Vagina (tissue), 2 donors: ENCODE data around the gene BBIP1.

ENCODE experiments used
- POLR2A ChIP-seq, 2 donors: fragments of 450-650 bp; IDR thresholded peaks; one replicate each; pipeline ENCODE4 v1.6.1; 2017; ENCODE audit warnings: antibody characterized with exemption in 2 of 2, mild to moderate bottlenecking in 2 of 2, moderate library complexity in 2 of 2
- TF ChIP-seq, protein P1 (sequence below), 3 experiments: fragments of 450-650 bp in 2 of 3; fragments of 200-600 bp in 1 of 3; sonication (generic) in 1 of 3; IDR thresholded peaks; one replicate each; pipeline ENCODE4 v1.5.1; 2017 to 2019; ENCODE audit warnings: antibody characterized with exemption in 3 of 3, mild to moderate bottlenecking in 2 of 3, moderate library complexity in 2 of 3

DNA sequence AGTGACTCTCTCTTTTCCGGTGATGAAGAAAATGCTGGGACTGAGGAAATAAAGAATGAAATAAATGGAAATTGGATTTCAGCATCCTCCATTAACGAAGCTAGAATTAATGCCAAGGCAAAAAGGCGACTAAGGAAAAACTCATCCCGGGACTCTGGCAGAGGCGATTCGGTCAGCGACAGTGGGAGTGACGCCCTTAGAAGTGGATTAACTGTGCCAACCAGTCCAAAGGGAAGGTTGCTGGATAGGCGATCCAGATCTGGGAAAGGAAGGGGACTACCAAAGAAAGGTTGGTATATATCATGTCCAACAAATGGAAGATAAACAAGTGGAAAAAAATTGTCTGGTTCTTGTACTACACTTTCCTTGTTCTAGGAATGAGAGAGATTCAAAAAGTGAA is 37.7 kb downstream of the BBIP1 start:
- no peak for TF ChIP-seq POLR2A (IDR thresholded peaks at IDR 0.05)
- TF ChIP-seq, protein P1, sequence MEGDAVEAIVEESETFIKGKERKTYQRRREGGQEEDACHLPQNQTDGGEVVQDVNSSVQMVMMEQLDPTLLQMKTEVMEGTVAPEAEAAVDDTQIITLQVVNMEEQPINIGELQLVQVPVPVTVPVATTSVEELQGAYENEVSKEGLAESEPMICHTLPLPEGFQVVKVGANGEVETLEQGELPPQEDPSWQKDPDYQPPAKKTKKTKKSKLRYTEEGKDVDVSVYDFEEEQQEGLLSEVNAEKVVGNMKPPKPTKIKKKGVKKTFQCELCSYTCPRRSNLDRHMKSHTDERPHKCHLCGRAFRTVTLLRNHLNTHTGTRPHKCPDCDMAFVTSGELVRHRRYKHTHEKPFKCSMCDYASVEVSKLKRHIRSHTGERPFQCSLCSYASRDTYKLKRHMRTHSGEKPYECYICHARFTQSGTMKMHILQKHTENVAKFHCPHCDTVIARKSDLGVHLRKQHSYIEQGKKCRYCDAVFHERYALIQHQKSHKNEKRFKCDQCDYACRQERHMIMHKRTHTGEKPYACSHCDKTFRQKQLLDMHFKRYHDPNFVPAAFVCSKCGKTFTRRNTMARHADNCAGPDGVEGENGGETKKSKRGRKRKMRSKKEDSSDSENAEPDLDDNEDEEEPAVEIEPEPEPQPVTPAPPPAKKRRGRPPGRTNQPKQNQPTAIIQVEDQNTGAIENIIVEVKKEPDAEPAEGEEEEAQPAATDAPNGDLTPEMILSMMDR (IDR thresholded peaks at IDR 0.05), result no peak
